B cell (primary cell): Measurements from ENCODE around the gene SRC. TPM values are rescaled to one million over a fixed set of nuclear protein-coding genes. Genes with fewer than 3 reads are reported as not detected.

Experiments used
- ATAC-seq: fragments of 200-7000 bp; cut with Tn5 transposase; one replicate; pipeline ENCODE4 v1.10.0; 2021; ENCODE audit warnings: low read depth, mild to moderate bottlenecking, moderate number of reproducible peaks, moderate library complexity
- CTCF ChIA-PET: fragments of 350-600 bp; sonication (Branson Sonifier 250); formaldehyde crosslinking; loops from one replicate; lab custom pipeline; 2021; ENCODE audit warnings: antibody characterized with exemption, inconsistent platforms; lab: Charles Lee
- POLR2A ChIA-PET: fragments of 350-600 bp; sonication (Branson Sonifier 250); formaldehyde crosslinking; loops from one replicate; lab custom pipeline; 2021; ENCODE audit warnings: antibody characterized with exemption; lab: Charles Lee
- DNase-seq: peaks from one replicate; pipeline ENCODE4 v3.0.0; 2013
- H2AFZ ChIP-seq: 2 replicates; pipeline ENCODE4 v1.6.1; 2012; ENCODE audit warnings: mild to moderate bottlenecking, low read depth, low read length; ENCODE audit not compliant: insufficient read depth, poor library complexity, severe bottlenecking
- H3K27ac ChIP-seq, 2 donors: 1 replicate in 1 of 2; 2 replicates in 1 of 2; pipeline ENCODE4 v1.5.1; 2012 to 2013; ENCODE audit warnings: low read length in 2 of 2, mild to moderate bottlenecking in 2 of 2, moderate library complexity in 1 of 2
- H3K27me3 ChIP-seq, 4 experiments: fragments of 200-600 bp in 1 of 4; sonication (generic) in 1 of 4; replicated peaks in 1 of 4; 1 replicate in 2 of 4; 2 replicates in 2 of 4; pipeline versions ENCODE4 v1.6.1 to v1.7.0; 2013 to 2016; ENCODE audit warnings: low read length in 3 of 4, mild to moderate bottlenecking in 2 of 4, mixed read lengths in 1 of 4, moderate library complexity in 1 of 4; ENCODE audit not compliant: insufficient read depth in 4 of 4, control insufficient read depth in 3 of 4; ENCODE audit errors: control extremely low read depth in 1 of 4
- H3K36me3 ChIP-seq, 2 experiments: replicated peaks in 1 of 2; 1 replicate in 1 of 2; 2 replicates in 1 of 2; pipeline versions ENCODE4 v1.6.1 to v1.7.1; 2013; ENCODE audit warnings: low read length in 1 of 2; ENCODE audit not compliant: insufficient read depth in 2 of 2, control insufficient read depth in 1 of 2; ENCODE audit errors: control extremely low read depth in 1 of 2, extremely low read depth in 1 of 2
- H3K4me1 ChIP-seq, 2 donors: fragments of 200-600 bp in 1 of 2; sonication (generic) in 1 of 2; 1 replicate in 1 of 2; 2 replicates in 1 of 2; pipeline versions ENCODE4 v1.5.1 to v1.6.1; 2013 to 2017; ENCODE audit warnings: low read length in 2 of 2; ENCODE audit not compliant: control insufficient read depth in 2 of 2, insufficient read depth in 2 of 2
- H3K4me2 ChIP-seq: replicated peaks from 2 replicates; pipeline ENCODE3; 2012; ENCODE audit warnings: mild to moderate bottlenecking, low read depth, low read length; ENCODE audit not compliant: poor library complexity, severe bottlenecking
- H3K4me3 ChIP-seq, 5 experiments: fragments of 200-600 bp in 1 of 5; sonication (generic) in 1 of 5; 1 replicate in 3 of 5; 2 replicates in 2 of 5; pipeline versions ENCODE4 v1.5.1 to v1.7.0; 2011 to 2016; ENCODE audit warnings: low read length in 4 of 5, mild to moderate bottlenecking in 4 of 5, low read depth in 2 of 5, control low read depth in 1 of 5, moderate library complexity in 1 of 5; ENCODE audit not compliant: insufficient read depth in 1 of 5; ENCODE audit errors: control extremely low read depth in 1 of 5, extremely low read depth in 1 of 5
- H3K79me2 ChIP-seq: fragments of 200-600 bp; sonication (generic); one replicate; pipeline ENCODE4 v1.6.0; 2016; ENCODE audit warnings: low read length; ENCODE audit not compliant: control insufficient read depth, insufficient read depth
- H3K9ac ChIP-seq: fragments of 200-600 bp; sonication (generic); 2 replicates; pipeline ENCODE4 v1.6.1; 2017; ENCODE audit warnings: mild to moderate bottlenecking, low read length, moderate library complexity
- H3K9me3 ChIP-seq, 3 donors: one replicate each; pipeline versions ENCODE4 v1.6.1 to v1.7.1; 2013; ENCODE audit warnings: low read length in 2 of 3; ENCODE audit not compliant: control insufficient read depth in 2 of 3, insufficient read depth in 1 of 3; ENCODE audit errors: control extremely low read depth in 1 of 3
- H4K20me1 ChIP-seq: 2 replicates; pipeline ENCODE4 v1.6.0; 2012; ENCODE audit warnings: mild to moderate bottlenecking, low read length; ENCODE audit not compliant: insufficient read depth, control insufficient read depth, poor library complexity, severe bottlenecking
- H3K27ac Mint-ChIP-seq: one replicate; pipeline ENCODE4 v1.8.0; 2021; ENCODE audit warnings: mixed read lengths
- H3K27me3 Mint-ChIP-seq: one replicate; pipeline ENCODE4 v1.8.0; 2021; ENCODE audit warnings: mixed read lengths
- H3K4me1 Mint-ChIP-seq: one replicate; pipeline ENCODE4 v1.8.0; 2021; ENCODE audit warnings: mixed read lengths
- H3K4me3 Mint-ChIP-seq: one replicate; pipeline ENCODE4 v1.8.0; 2021; ENCODE audit warnings: mixed read lengths
- H3K9me3 Mint-ChIP-seq: one replicate; pipeline ENCODE4 v1.8.0; 2022; ENCODE audit warnings: mixed read lengths; ENCODE audit not compliant: insufficient read depth
- CTCF ChIP-seq: fragments of 200-600 bp; IDR thresholded peaks from one replicate; pipeline ENCODE4 v1.8.0; 2022; ENCODE audit warnings: antibody characterized with exemption, mild to moderate bottlenecking
- EZH2 ChIP-seq: IDR thresholded peaks from 2 replicates; pipeline ENCODE4 v1.6.1; 2012; ENCODE audit warnings: borderline replicate concordance, low read depth, mild to moderate bottlenecking, moderate library complexity, low read length; ENCODE audit not compliant: insufficient read depth, poor library complexity, severe bottlenecking
- WGBS: methylation state at CpG from one replicate; pipeline ENCODE4 v1.1.5; 2013; ENCODE audit warnings: missing lambda C conversion rate; ENCODE audit not compliant: insufficient coverage; 5-methylcytosine and 5-hydroxymethylcytosine counted together
- intact Hi-C: fragments of 100-400 bp; cut with micrococcal nuclease; formaldehyde crosslinking; loops from one replicate; pipeline ENCODE4 v1.10.0; 2022
- polyA plus RNA-seq: library from polyadenylated mRNA; depleted of rRNA; stranded (reverse); fragments of >200 nt; gene quantifications from 2 replicates; pipeline ENCODE4 v1.2.3, GENCODE V29; 2012
- total RNA-seq, 2 donors: library from RNA; stranded (reverse); fragments of 120-200 nt in 1 of 2; gene quantifications; 1 replicate in 1 of 2; 2 replicates in 1 of 2; pipeline versions ENCODE4 v1.2.3 to v1.2.4, GENCODE V29; 2013 to 2022

The SRC gene
- total and polyA plus RNA-seq, 2 donors (not counting 1 experiment from before 2014, with no cell fraction given), result 6.5 to 16.8 TPM

- Mint-ChIP-seq H3K27ac (peak overlapping the region; percentile 92), H3K27me3 (no peaks in the 10 kb centered on the region), H3K9me3 (no peaks in the 10 kb centered on the region), H3K4me3 (peak overlapping the region; percentile 8), H3K4me1 (peaks cover 53% of the 10 kb centered on the region)
- no peak for DNase-seq
- Histone ChIP-seq H3K4me3 (no peak overlapping the region), H3K9ac (no peak overlapping the region), H3K9me3 (no peaks in the 10 kb centered on the region), H3K79me2 (peaks cover 35% of the 10 kb centered on the region), H3K4me1 (peaks cover 38 to 42% of the 10 kb centered on the region in 2 donors), H2AFZ (no peak overlapping the region), H3K27me3 (no peaks in the 10 kb centered on the region), H3K27ac (peak overlapping the region in 1 of 2 donors; percentile 100), H4K20me1 (no peaks in the 10 kb centered on the region), H3K4me2 (no peak overlapping the region), H3K36me3 (peaks cover 3 to 50% of the 10 kb centered on the region in 2 experiments)
- over 99% methylated on average over 8 of the region's 8 CpGs for WGBS
- no peak for TF ChIP-seq EZH2
- no peak for ATAC-seq
- ChIA-PET CTCF (interaction anchor here (1.6 kb wide), 1 partner anchor 12 kb away, joined by 3 read pairs; no protein-coding TSS in a partner anchor), POLR2A (no interaction called here)
- intact Hi-C loops, result no loop called here
Observed at GRCh38 chr20:37313546-37314091, 32.3 kb upstream of the SRC start.

- peaks cover 3 to 45% of the 10 kb centered on the region in 2 experiments for H3K36me3 ChIP-seq
- peaks cover 38 to 42% of the 10 kb centered on the region in 2 donors for H3K4me1 ChIP-seq
- no peak overlapping the region for H2AFZ ChIP-seq
- H3K4me3 ChIP-seq, result no peak overlapping the region
- no peak overlapping the region for H3K9ac ChIP-seq
- peaks cover 51% of the 10 kb centered on the region for H3K4me1 Mint-ChIP-seq
- peak overlapping the region; percentile 92 for H3K27ac Mint-ChIP-seq
- H3K79me2 ChIP-seq, result peaks cover 30% of the 10 kb centered on the region
- no peaks in the 10 kb centered on the region for H4K20me1 ChIP-seq
- no peaks in the 10 kb centered on the region for H3K9me3 Mint-ChIP-seq
- H3K27me3 Mint-ChIP-seq, result no peaks in the 10 kb centered on the region
- intact Hi-C loops, result no loop called here
- H3K4me3 Mint-ChIP-seq, result peak overlapping the region; percentile 8
- H3K27me3 ChIP-seq, result no peaks in the 10 kb centered on the region
- ChIA-PET POLR2A (no interaction called here), CTCF (interaction anchor here (1.7 kb wide), 1 partner anchor 111 kb away, joined by 4 read pairs; no protein-coding TSS in a partner anchor)
- TF ChIP-seq EZH2, result no peak
- TF ChIP-seq CTCF, result no peak
- peak overlapping the region in 1 of 2 donors; percentile 100 for H3K27ac ChIP-seq
- H3K9me3 ChIP-seq, result no peaks in the 10 kb centered on the region
- no peak for DNase-seq
- H3K4me2 ChIP-seq, result no peak overlapping the region
- no peak for ATAC-seq
- 94% methylated on average over 4 of the region's 4 CpGs for WGBS
Observed at GRCh38 chr20:37314099-37314498, 31.8 kb upstream of the SRC start.
